Duodenal mucosa (tissue), 2 donors: ENCODE data around the gene NUDT3.

Source experiments
- H3K27ac ChIP-seq: one replicate; pipeline ENCODE4 v1.7.0; 2013; ENCODE audit warnings: low read depth, low read length
- H3K27me3 ChIP-seq, 2 donors: one replicate each; pipeline ENCODE4 v1.7.0; 2013; ENCODE audit warnings: low read length in 2 of 2, control low read depth in 1 of 2; ENCODE audit not compliant: insufficient read depth in 2 of 2, control insufficient read depth in 1 of 2
- H3K36me3 ChIP-seq, 2 donors: one replicate each; pipeline ENCODE4 v1.7.0; 2013; ENCODE audit warnings: low read length in 2 of 2, control low read depth in 1 of 2; ENCODE audit not compliant: insufficient read depth in 2 of 2, control insufficient read depth in 1 of 2
- H3K4me1 ChIP-seq, 2 donors: one replicate each; pipeline ENCODE4 v1.7.0; 2013; ENCODE audit warnings: low read length in 2 of 2, control low read depth in 1 of 2; ENCODE audit not compliant: insufficient read depth in 2 of 2, control insufficient read depth in 1 of 2
- H3K4me3 ChIP-seq, 2 donors: one replicate each; pipeline ENCODE4 v1.7.0; 2013; ENCODE audit warnings: low read length in 2 of 2, low read depth in 1 of 2
- H3K9ac ChIP-seq, 2 donors: one replicate each; pipeline ENCODE4 v1.7.0; 2013; ENCODE audit warnings: low read length in 2 of 2, low read depth in 1 of 2
- H3K9me3 ChIP-seq, 2 donors: one replicate each; pipeline ENCODE4 v1.7.0; 2013; ENCODE audit warnings: low read length in 2 of 2, control low read depth in 1 of 2; ENCODE audit not compliant: control insufficient read depth in 1 of 2

Gene NUDT3

DNA sequence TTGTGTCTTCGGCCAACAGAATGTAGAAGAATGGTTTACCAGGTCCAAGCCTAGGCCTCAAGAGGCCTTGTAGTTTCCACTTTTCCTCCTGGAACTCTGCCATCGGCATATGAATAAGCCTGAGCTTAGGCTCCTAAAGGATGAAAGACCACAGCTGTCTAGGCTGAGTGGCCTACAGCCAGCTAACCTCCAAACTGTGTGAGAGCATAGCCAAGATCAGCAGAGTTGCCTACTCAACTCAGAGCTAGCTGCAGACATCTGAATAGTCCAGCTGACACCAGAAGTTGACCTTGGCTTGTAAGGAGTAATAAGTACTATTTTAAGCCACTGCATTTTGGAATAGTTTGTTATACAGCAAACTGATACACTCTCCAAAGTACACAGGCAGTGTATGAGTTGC lies 91.1 kb downstream of the NUDT3 start:
- no peaks in the 10 kb centered on the region for H3K9me3 ChIP-seq
- no peaks in the 10 kb centered on the region for H3K27me3 ChIP-seq
- no peak overlapping the region for H3K27ac ChIP-seq
- H3K4me1 ChIP-seq, result peaks cover 0 to 10% of the 10 kb centered on the region in 2 donors
- H3K4me3 ChIP-seq, result no peak overlapping the region
- no peaks in the 10 kb centered on the region for H3K36me3 ChIP-seq
- H3K9ac ChIP-seq, result no peak overlapping the region

DNA sequence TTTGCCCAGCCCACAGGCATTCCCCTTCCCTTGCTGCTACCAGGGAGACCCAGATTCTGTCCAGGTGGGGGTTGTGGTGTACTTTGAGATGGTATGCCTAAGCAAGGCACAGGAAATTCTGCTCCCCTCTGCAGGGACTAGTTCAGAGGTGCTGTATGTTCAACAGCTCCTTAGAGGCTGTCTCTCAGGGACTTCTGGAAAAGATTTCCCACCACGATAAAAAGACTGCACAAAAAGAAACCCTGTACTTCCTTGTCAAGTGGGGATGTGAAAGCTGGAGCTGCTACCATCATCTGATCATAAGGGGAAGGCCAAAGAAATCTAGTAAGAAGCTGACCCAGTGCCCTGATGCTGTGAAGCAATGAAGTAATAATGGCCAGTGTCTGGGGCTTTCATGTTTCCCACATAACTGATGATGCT lies 92.1 kb downstream of the NUDT3 start:
- H3K36me3 ChIP-seq, result no peaks in the 10 kb centered on the region
- H3K4me3 ChIP-seq, result no peak overlapping the region
- H3K27ac ChIP-seq, result no peak overlapping the region
- H3K4me1 ChIP-seq, result peaks cover 0 to 4% of the 10 kb centered on the region in 2 donors
- H3K27me3 ChIP-seq, result no peaks in the 10 kb centered on the region
- no peak overlapping the region for H3K9ac ChIP-seq
- H3K9me3 ChIP-seq, result no peaks in the 10 kb centered on the region

DNA sequence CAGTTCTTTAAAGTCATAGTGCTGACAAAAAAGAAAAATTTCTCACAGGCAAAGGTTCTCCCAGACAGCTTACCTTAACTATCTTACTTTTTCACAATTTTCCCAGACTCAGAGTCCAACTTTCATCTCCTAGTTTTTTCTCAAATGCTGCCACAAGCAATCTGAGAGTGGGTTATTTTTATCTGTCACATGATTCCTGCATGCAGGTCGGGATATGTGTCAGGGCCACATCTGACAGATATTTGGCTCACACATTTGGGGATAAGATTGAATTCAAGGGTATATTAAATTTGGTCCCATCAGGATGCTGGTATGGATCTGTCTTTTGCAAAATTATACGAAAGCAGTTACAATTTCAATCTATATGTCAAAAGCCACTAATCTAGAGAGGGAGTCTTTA lies 93.5 kb downstream of the NUDT3 start:
- no peak overlapping the region for H3K27ac ChIP-seq
- peaks cover 0 to 4% of the 10 kb centered on the region in 2 donors for H3K4me1 ChIP-seq

DNA sequence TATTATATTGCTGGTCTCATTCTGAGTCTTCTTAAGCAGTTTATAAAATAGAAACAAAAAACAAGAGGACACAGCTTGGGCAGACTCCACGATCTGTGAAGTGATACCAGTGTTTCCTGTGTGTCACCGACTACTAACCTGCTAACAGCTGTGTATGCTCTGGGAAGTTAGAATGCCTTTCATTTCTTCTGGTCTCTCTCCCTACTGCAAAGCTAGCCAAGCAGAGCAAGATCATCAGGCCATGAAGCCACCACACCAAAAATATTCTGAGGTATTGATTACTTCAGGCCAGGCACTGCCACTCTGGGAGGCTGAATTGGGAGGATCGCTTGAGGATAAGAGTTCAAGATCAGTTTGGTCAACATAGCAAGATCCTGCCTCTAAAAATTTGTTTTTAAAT lies 96.7 kb downstream of the NUDT3 start:
- H3K27me3 ChIP-seq, result no peaks in the 10 kb centered on the region
- no peak overlapping the region for H3K4me3 ChIP-seq
- peaks cover 10 to 20% of the 10 kb centered on the region in 2 donors for H3K36me3 ChIP-seq
- peaks cover 0 to 4% of the 10 kb centered on the region in 2 donors for H3K4me1 ChIP-seq
- no peaks in the 10 kb centered on the region for H3K9me3 ChIP-seq
- no peak overlapping the region for H3K27ac ChIP-seq
- no peak overlapping the region for H3K9ac ChIP-seq

More for the DNA sequence above, 93.5 kb downstream of the NUDT3 start:
- H3K9me3 ChIP-seq, result no peaks in the 10 kb centered on the region
- H3K9ac ChIP-seq, result no peak overlapping the region
- no peak overlapping the region for H3K4me3 ChIP-seq
- peaks cover 0 to 2% of the 10 kb centered on the region in 2 donors for H3K36me3 ChIP-seq
- H3K27me3 ChIP-seq, result no peaks in the 10 kb centered on the region

DNA sequence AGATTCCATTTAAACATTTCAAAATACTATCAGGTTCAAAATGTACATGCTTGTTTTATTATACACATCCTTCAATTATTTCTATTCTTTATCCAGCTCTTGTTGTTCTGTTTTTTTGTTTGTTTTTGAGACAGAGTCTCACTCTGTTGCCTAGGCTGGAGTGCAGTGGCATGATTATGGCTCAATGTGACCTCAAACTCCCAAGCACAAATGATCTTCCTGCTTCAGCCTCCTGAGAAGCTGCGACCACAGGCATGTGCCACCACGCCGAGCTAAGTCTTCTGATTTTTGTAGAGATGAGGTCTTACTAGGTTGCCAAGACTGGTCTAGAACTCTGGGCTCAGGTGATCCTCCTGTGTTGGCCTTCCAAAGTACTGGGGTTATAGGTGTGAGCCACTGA lies 99.5 kb downstream of the NUDT3 start:
- H3K9ac ChIP-seq, result no peak overlapping the region
- H3K27ac ChIP-seq, result no peak overlapping the region
- H3K36me3 ChIP-seq, result peaks cover 10 to 20% of the 10 kb centered on the region in 2 donors

DNA sequence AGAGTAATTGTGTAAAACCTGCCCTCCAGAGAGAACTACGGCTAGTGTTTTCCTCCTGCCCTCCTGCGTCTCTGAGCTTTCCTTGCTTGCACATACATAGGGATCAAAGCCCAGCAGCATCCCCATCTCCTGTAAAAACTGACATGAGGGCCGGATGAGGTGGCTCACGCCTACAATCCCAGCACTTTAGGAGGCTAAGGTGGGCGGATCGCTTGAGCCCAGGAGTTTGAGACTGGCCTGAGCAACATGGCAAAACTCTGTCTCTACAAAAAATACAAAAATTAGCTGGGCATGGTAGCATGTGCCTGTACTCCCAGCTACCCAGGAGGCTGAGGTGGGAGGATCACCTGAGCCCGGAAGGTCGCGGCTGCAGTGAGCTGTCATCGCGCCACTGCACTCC lies 103.3 kb downstream of the NUDT3 start:
- no peak overlapping the region for H3K27ac ChIP-seq
- peaks cover 2 to 16% of the 10 kb centered on the region in 2 donors for H3K4me1 ChIP-seq
- H3K9ac ChIP-seq, result no peak overlapping the region
- no peaks in the 10 kb centered on the region for H3K27me3 ChIP-seq
- no peak overlapping the region for H3K4me3 ChIP-seq
- peaks cover 10 to 38% of the 10 kb centered on the region in 2 donors for H3K36me3 ChIP-seq
- no peaks in the 10 kb centered on the region for H3K9me3 ChIP-seq

More for the DNA sequence above, 99.5 kb downstream of the NUDT3 start:
- no peaks in the 10 kb centered on the region for H3K9me3 ChIP-seq
- H3K27me3 ChIP-seq, result no peaks in the 10 kb centered on the region
- H3K4me3 ChIP-seq, result no peak overlapping the region
- peaks cover 0 to 6% of the 10 kb centered on the region in 2 donors for H3K4me1 ChIP-seq

DNA sequence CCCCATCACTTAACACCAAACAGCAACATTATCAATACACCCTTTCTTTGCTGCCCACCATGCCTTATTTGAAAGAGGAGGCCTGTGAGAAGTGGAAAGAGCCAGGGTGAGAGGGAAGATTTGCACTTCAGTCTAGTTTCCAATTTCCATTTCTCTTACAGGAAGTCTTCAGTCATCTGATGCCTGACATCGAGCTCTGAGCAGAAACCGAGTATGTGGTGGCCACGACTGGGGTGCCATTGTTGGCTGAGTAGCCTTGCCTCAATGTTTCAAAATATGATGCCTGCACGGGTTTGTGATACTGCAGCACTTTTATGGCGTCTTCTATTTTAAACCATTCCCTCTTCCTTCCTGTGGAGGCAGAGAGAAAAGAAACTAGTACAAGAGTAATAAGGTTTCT lies 103.9 kb downstream of the NUDT3 start:
- Histone ChIP-seq H3K9me3 (no peaks in the 10 kb centered on the region), H3K9ac (no peak overlapping the region), H3K27me3 (no peaks in the 10 kb centered on the region), H3K4me1 (peaks cover 7 to 20% of the 10 kb centered on the region in 2 donors), H3K4me3 (no peak overlapping the region), H3K36me3 (peaks cover 9 to 38% of the 10 kb centered on the region in 2 donors), H3K27ac (no peak overlapping the region)

DNA sequence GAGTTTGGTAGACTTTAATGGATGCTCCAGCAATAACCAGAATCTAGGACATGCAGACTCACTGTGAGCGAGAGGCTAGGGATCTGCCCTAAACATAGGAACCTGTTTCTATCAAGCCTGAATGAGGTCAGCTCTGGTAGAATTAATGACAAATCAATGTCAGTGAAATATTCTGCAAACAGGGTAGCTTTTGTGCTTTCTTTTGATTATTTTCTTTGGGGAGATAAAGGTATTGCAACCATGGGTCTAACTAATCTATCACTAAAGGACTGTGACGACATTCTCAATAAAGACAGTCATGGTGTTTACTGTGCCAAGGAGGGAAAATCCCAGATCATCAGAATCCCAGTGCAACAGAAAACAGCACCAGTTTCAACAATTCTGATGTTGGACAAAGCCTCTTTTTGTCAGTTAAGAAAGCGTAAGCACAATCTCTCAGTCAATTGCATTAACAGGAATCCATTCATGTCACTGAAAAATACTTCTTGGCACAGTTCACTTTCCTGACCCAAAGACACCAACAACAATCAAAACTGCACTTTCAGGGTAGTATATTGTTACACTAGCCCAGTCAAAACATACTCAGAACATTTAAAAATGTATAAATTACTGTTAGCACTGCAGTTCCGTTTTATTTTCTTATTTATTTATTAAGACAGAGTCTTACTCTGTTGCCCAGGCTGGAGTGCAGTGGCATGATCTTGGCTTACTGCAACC lies 106.9 kb downstream of the NUDT3 start:
- peaks cover 0 to 25% of the 10 kb centered on the region in 2 donors for H3K36me3 ChIP-seq
- no peak overlapping the region for H3K4me3 ChIP-seq
- no peak overlapping the region for H3K27ac ChIP-seq
- H3K27me3 ChIP-seq, result no peaks in the 10 kb centered on the region
- H3K9me3 ChIP-seq, result no peaks in the 10 kb centered on the region
- no peak overlapping the region for H3K9ac ChIP-seq
- peaks cover 7 to 20% of the 10 kb centered on the region in 2 donors for H3K4me1 ChIP-seq

DNA sequence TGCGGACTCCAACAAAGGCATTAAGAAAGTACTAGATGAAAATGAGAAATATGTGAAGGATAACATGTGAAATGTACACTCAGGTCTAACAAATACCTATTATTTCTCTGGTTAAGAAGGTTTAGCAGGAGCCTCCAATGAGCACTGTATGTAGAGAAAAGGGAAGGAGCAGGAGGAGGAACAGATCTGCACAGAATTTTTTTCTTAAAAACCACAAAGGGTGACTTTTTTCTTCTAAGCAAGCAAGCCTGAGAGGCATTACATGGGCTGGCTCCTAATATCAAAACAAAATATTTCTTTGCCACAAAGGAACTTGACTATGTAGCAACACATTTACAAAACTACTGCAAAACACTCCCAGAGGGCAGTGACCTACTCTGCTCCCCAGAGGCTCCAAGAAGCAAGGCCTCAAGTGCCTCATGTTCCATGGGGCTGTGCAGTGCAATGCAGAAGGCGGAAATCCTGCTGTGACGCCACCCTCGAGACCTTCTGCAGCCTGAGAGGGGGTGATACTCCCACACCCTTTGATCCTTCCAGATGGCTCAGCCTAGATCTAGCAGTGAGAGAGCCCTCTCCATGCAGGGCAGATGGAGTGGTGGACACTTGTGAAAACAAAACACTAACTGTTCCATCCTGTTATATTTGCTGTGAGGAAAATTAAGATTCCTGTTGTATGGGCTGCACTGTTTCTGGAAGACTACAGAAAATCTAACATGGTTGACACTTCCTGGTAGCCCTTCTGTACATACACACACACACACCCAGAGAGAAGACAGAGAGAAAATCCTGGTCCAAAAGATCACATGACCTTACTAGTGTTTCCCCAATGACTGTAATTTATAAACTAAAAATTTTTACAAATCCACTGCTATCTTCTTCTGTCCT lies 107.7 kb downstream of the NUDT3 start:
- Histone ChIP-seq H3K4me1 (peaks cover 7 to 20% of the 10 kb centered on the region in 2 donors), H3K27me3 (no peaks in the 10 kb centered on the region), H3K4me3 (no peak overlapping the region), H3K9ac (no peak overlapping the region), H3K27ac (peak overlapping the region; percentile 6), H3K36me3 (peaks cover 0 to 27% of the 10 kb centered on the region in 2 donors), H3K9me3 (no peaks in the 10 kb centered on the region)

DNA sequence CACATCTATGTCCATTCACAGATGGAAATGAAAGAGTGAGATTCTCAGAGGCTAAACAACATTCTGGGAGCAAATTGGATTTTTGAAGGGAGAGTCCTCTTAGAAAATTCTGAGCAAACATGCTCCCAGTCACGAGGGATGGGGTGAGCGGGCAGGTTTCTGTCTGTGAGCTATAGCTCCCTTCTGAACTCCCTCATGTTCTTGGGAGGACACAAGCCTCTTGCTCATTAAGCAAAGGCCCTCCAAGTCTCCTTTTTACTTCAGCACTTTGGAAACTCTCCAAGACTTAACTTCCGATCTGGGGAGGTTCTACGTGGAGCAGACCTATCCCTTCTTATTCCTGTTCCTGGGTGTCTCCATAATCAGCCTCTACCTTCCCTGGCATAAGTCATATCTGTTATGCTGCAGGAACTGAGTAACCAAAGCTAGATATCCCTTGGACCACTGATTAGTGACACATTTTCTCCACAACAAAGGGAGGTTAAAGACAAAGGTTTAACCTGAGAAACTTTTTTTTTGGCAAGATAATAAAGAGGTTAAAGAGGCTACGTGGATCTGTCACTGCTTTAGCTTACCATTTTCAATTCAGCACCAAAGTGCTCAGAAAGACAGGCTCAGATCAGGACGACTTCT lies 110.7 kb downstream of the NUDT3 start:
- H3K4me3 ChIP-seq, result no peak overlapping the region
- no peak overlapping the region for H3K27ac ChIP-seq
- H3K27me3 ChIP-seq, result no peaks in the 10 kb centered on the region
- H3K36me3 ChIP-seq, result peaks cover 0 to 29% of the 10 kb centered on the region in 2 donors
- no peak overlapping the region for H3K9ac ChIP-seq
- H3K4me1 ChIP-seq, result peaks cover 7 to 14% of the 10 kb centered on the region in 2 donors
- H3K9me3 ChIP-seq, result no peaks in the 10 kb centered on the region
